Measurements from ENCODE around the gene DIRAS1. TPM values are rescaled to one million over a fixed set of nuclear protein-coding genes. Genes with fewer than 3 reads are reported as not detected.

DIRAS1 gene
- total RNA-seq, 1 experiment from 2014 or later: 33.7 TPM

DNA sequence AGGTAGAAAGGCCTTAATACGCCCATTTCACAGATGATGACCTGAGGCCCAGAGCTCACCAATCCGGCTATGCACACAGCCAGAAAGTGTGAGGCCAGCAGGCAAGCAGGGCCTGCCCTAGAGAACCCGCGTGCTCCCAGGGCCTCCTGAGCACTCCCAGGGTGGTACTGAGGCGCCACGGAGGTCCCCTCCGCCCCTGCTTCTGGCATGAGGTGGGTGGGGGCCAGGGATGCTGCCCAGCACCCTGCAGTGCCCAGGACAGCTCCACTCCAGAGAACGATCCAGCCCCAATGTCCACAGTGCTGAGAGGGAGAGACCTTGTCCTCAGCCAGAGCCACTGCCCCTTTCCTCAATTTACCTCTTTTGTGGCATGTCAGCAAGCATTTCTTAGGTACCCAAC is 48.0 kb upstream of the DIRAS1 start:
- ChIA-PET CTCF (interaction anchor here (1.3 kb wide), 1 partner anchor 121 kb away, joined by 3 read pairs; no protein-coding TSS in a partner anchor), RAD21 (ENCODE audit: low non-redundant PET in 1 of 2, low total read pairs in 2 of 2, uncharacterized antibody in 2 of 2, unreplicated experiment in 2 of 2) (no interaction called here), POLR2A (no interaction called here)
- no TSS peak for BruUV-seq (replicated peaks)
- no peak for TF ChIP-seq ZFX (IDR thresholded peaks at IDR 0.05)
- no peak for TF ChIP-seq JUND (IDR thresholded peaks at IDR 0.05)
- TF ChIP-seq ZNF274 (IDR thresholded peaks at IDR 0.05; ENCODE audit: low read depth, low read length): no peak
- no peak for ATAC-seq
- H3K4me3 ChIP-seq (replicated peaks in 1 of 2; ENCODE audit: low read depth in 1 of 2, low read length in 2 of 2): no peak overlapping the region
- peaks cover 62% of the 10 kb centered on the region for H3K79me2 ChIP-seq (ENCODE audit: insufficient read depth, low read length)
- intact Hi-C loops (cut with micrococcal nuclease): no loop called here
- H3K27ac ChIP-seq (ENCODE audit: low read depth, low read length): no peak overlapping the region
- H3K36me3 ChIP-seq (ENCODE audit: control insufficient read depth in 1 of 2, insufficient read depth in 2 of 2, low read length in 2 of 2): peaks cover 17 to 18% of the 10 kb centered on the region in 2 experiments; a peak in 3 of 4 replicates
- no peaks in the 10 kb centered on the region for H3K9me3 ChIP-seq (ENCODE audit: control insufficient read depth in 1 of 2, insufficient read depth in 1 of 2, low read depth in 1 of 2, low read length in 2 of 2)
- H3K4me2 ChIP-seq (ENCODE audit: low read length): no peak overlapping the region
- H4K20me1 ChIP-seq (ENCODE audit: insufficient read depth): no peaks in the 10 kb centered on the region
- no peaks in the 10 kb centered on the region for H3K9me2 ChIP-seq (ENCODE audit: insufficient read depth)
- no peak for DNase-seq (ENCODE audit: low read depth, low spot score)
- no peak overlapping the region for H2AFZ ChIP-seq (ENCODE audit: low read depth, low read length, poor library complexity, severe bottlenecking)
- H3K4me1 ChIP-seq (ENCODE audit: control insufficient read depth in 1 of 2, insufficient read depth in 2 of 2, low read length in 2 of 2): no peaks in the 10 kb centered on the region
- H3K27me3 ChIP-seq (ENCODE audit: insufficient read depth, low read length): no peaks in the 10 kb centered on the region
- no peak overlapping the region for H3K9ac ChIP-seq (ENCODE audit: low read length)

GRCh38 chr19:2768365-2769132 is 47.4 kb upstream of the DIRAS1 start:
- H3K79me2 ChIP-seq (ENCODE audit: insufficient read depth, low read length): peaks cover 61% of the 10 kb centered on the region
- ChIA-PET RAD21 (ENCODE audit: low non-redundant PET in 1 of 2, low total read pairs in 2 of 2, uncharacterized antibody in 2 of 2, unreplicated experiment in 2 of 2) (no interaction called here), POLR2A (no interaction called here), CTCF (interaction anchor here (1.3 kb wide), 1 partner anchor 120 kb away, joined by 3 read pairs; no protein-coding TSS in a partner anchor)
- no peak for DNase-seq (ENCODE audit: low read depth, low spot score)
- no peaks in the 10 kb centered on the region for H4K20me1 ChIP-seq (ENCODE audit: insufficient read depth)
- H2AFZ ChIP-seq (ENCODE audit: low read depth, low read length, poor library complexity, severe bottlenecking): no peak overlapping the region
- no peak overlapping the region for H3K9ac ChIP-seq (ENCODE audit: low read length)
- H3K27me3 ChIP-seq (ENCODE audit: insufficient read depth, low read length): no peaks in the 10 kb centered on the region
- H3K4me2 ChIP-seq (ENCODE audit: low read length): no peak overlapping the region
- TF ChIP-seq POLR2AphosphoS5 (IDR thresholded peaks at IDR 0.05; ENCODE audit: low read depth, low read length): no peak
- TF ChIP-seq ELF1 (IDR thresholded peaks at IDR 0.05; ENCODE audit: borderline replicate concordance, low read depth): no peak
- TF ChIP-seq EZH2phosphoT487 (IDR thresholded peaks at IDR 0.05; ENCODE audit: borderline replicate concordance): no peak
- no peak for TF ChIP-seq SP1 (IDR thresholded peaks at IDR 0.05; ENCODE audit: low read depth)
- TF ChIP-seq SIN3A (IDR thresholded peaks at IDR 0.05; ENCODE audit: low read depth): no peak
- H3K4me1 ChIP-seq (ENCODE audit: control insufficient read depth in 1 of 2, insufficient read depth in 2 of 2, low read length in 2 of 2): no peaks in the 10 kb centered on the region
- no peaks in the 10 kb centered on the region for H3K9me2 ChIP-seq (ENCODE audit: insufficient read depth)
- BruUV-seq (replicated peaks): no TSS peak
- no peak overlapping the region for H3K4me3 ChIP-seq (replicated peaks in 1 of 2; ENCODE audit: low read depth in 1 of 2, low read length in 2 of 2)
- H3K36me3 ChIP-seq (ENCODE audit: control insufficient read depth in 1 of 2, insufficient read depth in 2 of 2, low read length in 2 of 2): peaks cover 21 to 23% of the 10 kb centered on the region in 2 experiments; a peak in 3 of 4 replicates
- no peak for ATAC-seq
- intact Hi-C loops (cut with micrococcal nuclease): no loop called here
- no peak overlapping the region for H3K27ac ChIP-seq (ENCODE audit: low read depth, low read length)
- no peaks in the 10 kb centered on the region for H3K9me3 ChIP-seq (ENCODE audit: control insufficient read depth in 1 of 2, insufficient read depth in 1 of 2, low read depth in 1 of 2, low read length in 2 of 2)
